Measurements from ENCODE around the gene BICD2. TPM values are rescaled to one million over a fixed set of nuclear protein-coding genes. Genes with fewer than 3 reads are reported as not detected.

The BICD2 gene
- total and polyA plus RNA-seq, 2 of the 13 experiments (the other 11 are each of a cell fraction or from before 2014, with no cell fraction given), result 5.1 to 17.4 TPM

DNA sequence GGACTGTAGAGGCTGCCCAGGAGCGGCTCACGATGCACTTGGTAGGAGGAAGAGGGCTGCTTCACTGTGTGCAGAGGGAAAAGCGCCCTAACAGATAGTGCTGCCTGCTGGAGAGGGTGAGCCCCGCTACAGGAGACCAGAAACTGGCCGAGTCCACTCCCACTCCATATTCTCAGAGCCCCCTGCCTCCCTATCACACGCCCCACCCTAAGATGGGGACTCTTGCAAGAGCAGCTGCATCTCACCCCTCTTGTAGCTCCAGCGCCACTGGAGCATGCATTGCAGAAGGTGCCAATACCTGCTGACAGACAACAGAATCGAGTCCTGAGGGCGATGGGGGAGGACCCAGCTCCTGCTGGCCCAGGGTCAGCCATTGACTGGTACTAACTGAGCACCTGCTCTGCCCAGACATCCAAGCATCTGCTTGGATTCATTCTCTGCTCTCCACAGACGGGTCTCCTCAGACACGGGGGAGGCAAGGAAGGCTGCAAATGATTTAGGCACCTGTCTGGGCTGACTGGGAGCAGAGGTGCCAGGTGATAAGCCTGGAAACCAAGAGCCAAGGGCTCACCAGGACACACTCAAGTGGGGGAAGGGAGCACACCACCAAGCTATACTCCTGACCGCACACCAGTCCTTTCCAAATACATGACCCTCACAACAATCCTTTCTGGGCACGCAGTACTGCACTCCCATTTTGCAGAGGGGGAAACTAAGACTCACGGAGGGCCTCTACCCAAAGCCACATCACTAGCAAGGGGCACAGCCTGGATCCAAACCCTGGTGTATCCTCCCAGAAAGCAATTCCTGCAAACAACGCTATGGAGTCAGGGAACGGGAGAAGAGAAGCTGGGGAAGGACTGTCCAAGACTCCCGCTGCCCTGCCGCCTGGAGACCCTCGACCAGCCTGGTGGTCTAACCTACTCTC is 1.6 kb downstream of the BICD2 start:
- BruUV-seq (replicated peaks), result no TSS peak
- intact Hi-C loops (cut with micrococcal nuclease; ENCODE audit: unreplicated experiment) (no loop called here), in situ Hi-C loops (cut with HindIII; ENCODE audit: extremely low pct_ligation_motif_present, low pct_unique_long_range_greater_than_20kb) (no loop called here)
- no peak for ATAC-seq
- Histone ChIP-seq H3K27me3 (ENCODE audit: control insufficient read depth in 1 of 2, insufficient read depth in 2 of 2, low read length in 2 of 2) (no peaks in the 10 kb centered on the region; a peak in 1 of 5 replicates), H3K4me3 (replicated peaks in 1 of 3; ENCODE audit: insufficient read depth in 1 of 3, low read depth in 2 of 3, low read length in 3 of 3) (peak overlapping the region; percentile 75 to 97 (median 93)), H3K9me3 (ENCODE audit: low read length) (no peaks in the 10 kb centered on the region), H4K20me1 (ENCODE audit: insufficient read depth, low read length) (peaks cover 12% of the 10 kb centered on the region; the same call in 1 of the 2 replicates), H3K4me1 (ENCODE audit: insufficient read depth, low read length) (peaks cover 44% of the 10 kb centered on the region), H3K4me2 (ENCODE audit: low read depth, low read length) (peak overlapping the region; percentile 90), H2AFZ (ENCODE audit: low read length) (no peak overlapping the region), H3K79me2 (ENCODE audit: insufficient read depth, low read length) (peaks cover 57% of the 10 kb centered on the region), H3K36me3 (replicated peaks in 1 of 2; ENCODE audit: control insufficient read depth in 1 of 2, insufficient read depth in 2 of 2, low read length in 2 of 2) (no peaks in the 10 kb centered on the region), H3K9ac (ENCODE audit: insufficient read depth, low read depth, low read length) (peak overlapping the region; percentile 93), H3K27ac (ENCODE audit: extremely low read length, insufficient read depth, low read length) (peak overlapping the region; percentile 51)
- DNase-seq (ENCODE audit: low spot score), result no peak
- WGBS (ENCODE audit: low lambda C conversion rate), result 70% methylated on average over 15 of the region's 19 CpGs
- no peak for FAIRE-seq
- CTCF ChIA-PET (ENCODE audit: low intra/inter-chr PET ratio, low total read pairs), result no interaction called here
- POLR2A ChIA-PET, result interaction anchor here (1.1 kb wide), 1 partner anchor 10 kb away, joined by 3 read pairs; no protein-coding TSS in a partner anchor
- TF ChIP-seq PRDM10 (CRISPR knock-in tag; IDR thresholded peaks at IDR 0.05; ENCODE audit: low read depth), result no peak
- TF ChIP-seq, protein P1, sequence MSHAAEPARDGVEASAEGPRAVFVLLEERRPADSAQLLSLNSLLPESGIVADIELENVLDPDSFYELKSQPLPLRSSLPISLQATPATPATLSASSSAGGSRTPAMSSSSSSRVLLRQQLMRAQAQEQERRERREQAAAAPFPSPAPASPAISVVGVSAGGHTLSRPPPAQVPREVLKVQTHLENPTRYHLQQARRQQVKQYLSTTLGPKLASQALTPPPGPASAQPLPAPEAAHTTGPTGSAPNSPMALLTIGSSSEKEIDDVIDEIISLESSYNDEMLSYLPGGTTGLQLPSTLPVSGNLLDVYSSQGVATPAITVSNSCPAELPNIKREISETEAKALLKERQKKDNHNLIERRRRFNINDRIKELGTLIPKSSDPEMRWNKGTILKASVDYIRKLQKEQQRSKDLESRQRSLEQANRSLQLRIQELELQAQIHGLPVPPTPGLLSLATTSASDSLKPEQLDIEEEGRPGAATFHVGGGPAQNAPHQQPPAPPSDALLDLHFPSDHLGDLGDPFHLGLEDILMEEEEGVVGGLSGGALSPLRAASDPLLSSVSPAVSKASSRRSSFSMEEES (CRISPR knock-in tag; IDR thresholded peaks at IDR 0.05), result no peak
- TF ChIP-seq ZNF782 (CRISPR knock-in tag; IDR thresholded peaks at IDR 0.05; ENCODE audit: borderline replicate concordance), result 0 out of 2 replicates have a peak, but pooled peaks have one; percentile 58
- TF ChIP-seq TCF12 (IDR thresholded peaks at IDR 0.05), result no peak
- no peak for TF ChIP-seq TCF12 (CRISPR knock-in tag; IDR thresholded peaks at IDR 0.05)
- no peak for TF ChIP-seq HHEX (CRISPR knock-in tag; IDR thresholded peaks at IDR 0.05)
- TF ChIP-seq ZNF629 (CRISPR knock-in tag; conservative IDR thresholded peaks at IDR 0.05), result peak; percentile 83

All from HepG2 (cell line).